HEK293 (cell line): Measurements from ENCODE around the gene ABHD12.
A peak's percentile ranks its signal among the peaks of the same experiment; 100 is the strongest.

Experiments
- CTCF ChIA-PET: fragments of 350-600 bp; formaldehyde crosslinking; extraction: SDS; loops from one replicate; lab custom pipeline; 2021; ENCODE audit warnings: antibody characterized with exemption; lab: Yijun Ruan, JAX
- POLR2A ChIA-PET: fragments of 300-600 bp; formaldehyde crosslinking; extraction: SDS; loops from one replicate; lab custom pipeline; 2020; ENCODE audit warnings: antibody characterized with exemption, inconsistent platforms; lab: Yijun Ruan, JAX
- H3K27ac ChIP-seq: fragments of 200-500 bp; sonication (Bioruptor generic); 2 replicates; pipeline ENCODE4 v1.5.1; 2014; ENCODE audit warnings: low read depth, low read length, control low read depth, inconsistent platforms; ENCODE audit errors: extremely low read depth
- H3K36me3 ChIP-seq, 2 experiments: fragments of 200-500 bp in 1 of 2; sonication (Bioruptor generic) in 1 of 2; 1 replicate in 1 of 2; 2 replicates in 1 of 2; pipeline ENCODE4 v1.5.1; 2014 to 2017; ENCODE audit warnings: inconsistent platforms in 2 of 2, low read length in 2 of 2; ENCODE audit not compliant: control insufficient read depth in 2 of 2, insufficient read depth in 1 of 2
- H3K4me1 ChIP-seq: fragments of 200-500 bp; sonication (Bioruptor generic); 2 replicates; pipeline ENCODE4 v1.5.1; 2014; ENCODE audit warnings: mild to moderate bottlenecking, low read length, inconsistent platforms; ENCODE audit not compliant: control insufficient read depth, insufficient read depth
- H3K4me3 ChIP-seq: 2 replicates; pipeline ENCODE4 v1.5.1; 2011; ENCODE audit warnings: low read depth, mild to moderate bottlenecking, control low read depth, low read length, moderate library complexity
- H3K9me3 ChIP-seq: fragments of 200-500 bp; sonication (Bioruptor generic); 2 replicates; pipeline ENCODE4 v1.5.1; 2014; ENCODE audit warnings: low read depth, low read length, inconsistent platforms; ENCODE audit not compliant: control insufficient read depth, insufficient read depth
- HOXC10 ChIP-seq: sonication (generic); formaldehyde crosslinking; IDR thresholded peaks from 2 replicates; pipeline ENCODE4 v1.8.1; 2023; ENCODE audit warnings: mild to moderate bottlenecking, missing genetic modification reagents
- MEIS1 ChIP-seq: sonication (generic); formaldehyde crosslinking; IDR thresholded peaks from 2 replicates; pipeline ENCODE4 v1.8.1; 2022; ENCODE audit warnings: missing genetic modification reagents, mild to moderate bottlenecking, borderline replicate concordance
- TCF7L2 ChIP-seq: IDR thresholded peaks from 2 replicates; pipeline ENCODE4 v1.6.1; 2011; ENCODE audit warnings: low read depth, mild to moderate bottlenecking, inconsistent platforms, low read length, moderate library complexity, borderline replicate concordance
- ZBTB21 ChIP-seq: fragments of 450-650 bp; formaldehyde crosslinking; IDR thresholded peaks from 2 replicates; pipeline ENCODE4 v1.5.1; 2017; ENCODE audit warnings: missing biosample characterization, missing genetic modification characterization
- ZEB2 ChIP-seq: fragments of 450-650 bp; formaldehyde crosslinking; IDR thresholded peaks from 2 replicates; pipeline ENCODE4 v1.5.1; 2016; ENCODE audit warnings: missing biosample characterization, missing genetic modification characterization
- ZFHX2 ChIP-seq: fragments of 450-650 bp; formaldehyde crosslinking; conservative IDR thresholded peaks from 2 replicates; pipeline ENCODE4 v1.5.1; 2016; ENCODE audit warnings: missing biosample characterization, missing genetic modification characterization
- ZFP3 ChIP-seq: fragments of 450-650 bp; formaldehyde crosslinking; IDR thresholded peaks from 2 replicates; pipeline ENCODE4 v1.5.1; 2016; ENCODE audit warnings: low read depth, missing biosample characterization, missing genetic modification characterization
- ZFP37 ChIP-seq: fragments of 450-650 bp; formaldehyde crosslinking; IDR thresholded peaks from 2 replicates; pipeline ENCODE4 v1.5.1; 2016; ENCODE audit warnings: missing biosample characterization, missing genetic modification characterization
- ZNF138 ChIP-seq: fragments of 450-650 bp; formaldehyde crosslinking; IDR thresholded peaks from 2 replicates; pipeline ENCODE4 v1.5.1; 2016; ENCODE audit warnings: missing biosample characterization, missing genetic modification characterization, borderline replicate concordance
- ZNF311 ChIP-seq: fragments of 450-650 bp; formaldehyde crosslinking; IDR thresholded peaks from 2 replicates; pipeline ENCODE4 v1.5.1; 2017; ENCODE audit warnings: missing biosample characterization, missing genetic modification characterization, borderline replicate concordance
- ZNF510 ChIP-seq: fragments of 450-650 bp; formaldehyde crosslinking; IDR thresholded peaks from 2 replicates; pipeline ENCODE4 v1.5.1; 2018; ENCODE audit warnings: mild to moderate bottlenecking, missing genetic modification characterization, missing biosample characterization; ENCODE audit not compliant: insufficient replicate concordance
- ZNF596 ChIP-seq: fragments of 450-650 bp; IDR thresholded peaks from 2 replicates; pipeline ENCODE4 v1.5.0; 2018; ENCODE audit warnings: missing biosample characterization, mild to moderate bottlenecking, missing genetic modification characterization, moderate library complexity
- ZNF600 ChIP-seq: fragments of 450-650 bp; formaldehyde crosslinking; IDR thresholded peaks from 2 replicates; pipeline ENCODE4 v1.5.1; 2016; ENCODE audit warnings: missing biosample characterization, missing genetic modification characterization
- ZNF76 ChIP-seq: fragments of 450-650 bp; formaldehyde crosslinking; IDR thresholded peaks from 2 replicates; pipeline ENCODE4; 2016; ENCODE audit warnings: low read depth, missing biosample characterization, missing genetic modification characterization, borderline replicate concordance
- ZSCAN30 ChIP-seq: fragments of 450-650 bp; IDR thresholded peaks from 2 replicates; pipeline ENCODE4 v1.5.1; 2018; ENCODE audit warnings: missing biosample characterization, mild to moderate bottlenecking, missing genetic modification characterization, moderate library complexity
- TF ChIP-seq, protein P1 (sequence below): fragments of 450-650 bp; formaldehyde crosslinking; IDR thresholded peaks from 2 replicates; pipeline ENCODE4 v1.5.1; 2017; ENCODE audit warnings: missing biosample characterization, missing genetic modification characterization
- TF ChIP-seq, protein P2 (sequence below): IDR thresholded peaks from 2 replicates; pipeline ENCODE4 v1.6.1; 2011; ENCODE audit warnings: mild to moderate bottlenecking, low read depth, low read length, borderline replicate concordance
- TF ChIP-seq, protein P3 (sequence below): fragments of 450-650 bp; formaldehyde crosslinking; IDR thresholded peaks from 2 replicates; pipeline ENCODE4 v1.5.1; 2016; ENCODE audit warnings: missing biosample characterization, missing genetic modification characterization
- TF ChIP-seq, protein P4 (sequence below): fragments of 450-650 bp; formaldehyde crosslinking; IDR thresholded peaks from 2 replicates; pipeline ENCODE4 v1.5.1; 2016; ENCODE audit warnings: missing biosample characterization, missing genetic modification characterization, low read depth

The ABHD12 gene

DNA sequence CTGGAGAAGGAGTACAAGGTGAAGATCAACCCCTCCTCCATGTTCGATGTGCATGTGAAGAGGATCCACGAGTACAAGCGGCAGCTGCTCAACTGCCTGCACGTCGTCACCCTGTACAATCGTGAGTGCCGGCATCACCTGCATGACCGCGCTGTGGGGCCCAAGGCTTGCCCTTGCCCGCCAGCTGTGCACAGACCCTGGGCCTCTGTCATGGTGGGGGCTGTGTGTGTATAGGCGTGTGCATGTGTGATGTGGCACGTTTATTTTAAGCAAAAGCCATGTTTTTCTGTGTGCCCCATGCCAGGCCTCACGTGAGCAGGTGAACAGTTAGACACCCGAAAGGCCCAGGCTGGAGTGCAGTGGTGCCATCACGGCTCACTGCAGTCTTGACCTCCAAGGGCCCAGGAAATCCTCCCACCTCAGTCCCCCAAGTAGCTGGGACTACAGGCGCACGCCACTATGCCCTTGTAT, 106.5 kb downstream of the ABHD12 start:
- TF ChIP-seq, protein P1, sequence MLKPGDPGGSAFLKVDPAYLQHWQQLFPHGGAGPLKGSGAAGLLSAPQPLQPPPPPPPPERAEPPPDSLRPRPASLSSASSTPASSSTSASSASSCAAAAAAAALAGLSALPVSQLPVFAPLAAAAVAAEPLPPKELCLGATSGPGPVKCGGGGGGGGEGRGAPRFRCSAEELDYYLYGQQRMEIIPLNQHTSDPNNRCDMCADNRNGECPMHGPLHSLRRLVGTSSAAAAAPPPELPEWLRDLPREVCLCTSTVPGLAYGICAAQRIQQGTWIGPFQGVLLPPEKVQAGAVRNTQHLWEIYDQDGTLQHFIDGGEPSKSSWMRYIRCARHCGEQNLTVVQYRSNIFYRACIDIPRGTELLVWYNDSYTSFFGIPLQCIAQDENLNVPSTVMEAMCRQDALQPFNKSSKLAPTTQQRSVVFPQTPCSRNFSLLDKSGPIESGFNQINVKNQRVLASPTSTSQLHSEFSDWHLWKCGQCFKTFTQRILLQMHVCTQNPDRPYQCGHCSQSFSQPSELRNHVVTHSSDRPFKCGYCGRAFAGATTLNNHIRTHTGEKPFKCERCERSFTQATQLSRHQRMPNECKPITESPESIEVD (tag by site-specific recombination), result no peak
- TF ChIP-seq ZNF76 (tag by site-specific recombination) (no peak), ZEB2 (tag by site-specific recombination) (no peak), ZNF311 (tag by site-specific recombination) (no peak), TCF7L2 (no peak), HOXC10 (CRISPR knock-in tag) (no peak), ZSCAN30 (tag by site-specific recombination) (no peak), MEIS1 (CRISPR knock-in tag) (no peak), ZNF138 (no peak), ZNF596 (no peak), ZBTB21 (tag by site-specific recombination) (no peak), ZNF510 (no peak), ZFHX2 (no peak), ZFP37 (tag by site-specific recombination) (no peak), ZFP3 (no peak)
- TF ChIP-seq, protein P2, sequence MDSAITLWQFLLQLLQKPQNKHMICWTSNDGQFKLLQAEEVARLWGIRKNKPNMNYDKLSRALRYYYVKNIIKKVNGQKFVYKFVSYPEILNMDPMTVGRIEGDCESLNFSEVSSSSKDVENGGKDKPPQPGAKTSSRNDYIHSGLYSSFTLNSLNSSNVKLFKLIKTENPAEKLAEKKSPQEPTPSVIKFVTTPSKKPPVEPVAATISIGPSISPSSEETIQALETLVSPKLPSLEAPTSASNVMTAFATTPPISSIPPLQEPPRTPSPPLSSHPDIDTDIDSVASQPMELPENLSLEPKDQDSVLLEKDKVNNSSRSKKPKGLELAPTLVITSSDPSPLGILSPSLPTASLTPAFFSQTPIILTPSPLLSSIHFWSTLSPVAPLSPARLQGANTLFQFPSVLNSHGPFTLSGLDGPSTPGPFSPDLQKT, result no peak
- TF ChIP-seq, protein P3, sequence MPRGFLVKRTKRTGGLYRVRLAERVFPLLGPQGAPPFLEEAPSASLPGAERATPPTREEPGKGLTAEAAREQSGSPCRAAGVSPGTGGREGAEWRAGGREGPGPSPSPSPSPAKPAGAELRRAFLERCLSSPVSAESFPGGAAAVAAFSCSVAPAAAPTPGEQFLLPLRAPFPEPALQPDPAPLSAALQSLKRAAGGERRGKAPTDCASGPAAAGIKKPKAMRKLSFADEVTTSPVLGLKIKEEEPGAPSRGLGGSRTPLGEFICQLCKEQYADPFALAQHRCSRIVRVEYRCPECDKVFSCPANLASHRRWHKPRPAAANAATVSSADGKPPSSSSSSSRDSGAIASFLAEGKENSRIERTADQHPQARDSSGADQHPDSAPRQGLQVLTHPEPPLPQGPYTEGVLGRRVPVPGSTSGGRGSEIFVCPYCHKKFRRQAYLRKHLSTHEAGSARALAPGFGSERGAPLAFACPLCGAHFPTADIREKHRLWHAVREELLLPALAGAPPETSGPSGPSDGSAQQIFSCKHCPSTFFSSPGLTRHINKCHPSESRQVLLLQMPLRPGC (tag by site-specific recombination), result no peak
- no peaks in the 10 kb centered on the region for H3K9me3 ChIP-seq
- H3K4me1 ChIP-seq, result no peaks in the 10 kb centered on the region
- H3K36me3 ChIP-seq, result peaks cover 0 to 90% of the 10 kb centered on the region in 2 experiments; a peak in 2 of 3 replicates
- POLR2A ChIA-PET, result no interaction called here
- H3K27ac ChIP-seq, result no peak overlapping the region
- CTCF ChIA-PET, result no interaction called here
- no peak overlapping the region for H3K4me3 ChIP-seq

DNA sequence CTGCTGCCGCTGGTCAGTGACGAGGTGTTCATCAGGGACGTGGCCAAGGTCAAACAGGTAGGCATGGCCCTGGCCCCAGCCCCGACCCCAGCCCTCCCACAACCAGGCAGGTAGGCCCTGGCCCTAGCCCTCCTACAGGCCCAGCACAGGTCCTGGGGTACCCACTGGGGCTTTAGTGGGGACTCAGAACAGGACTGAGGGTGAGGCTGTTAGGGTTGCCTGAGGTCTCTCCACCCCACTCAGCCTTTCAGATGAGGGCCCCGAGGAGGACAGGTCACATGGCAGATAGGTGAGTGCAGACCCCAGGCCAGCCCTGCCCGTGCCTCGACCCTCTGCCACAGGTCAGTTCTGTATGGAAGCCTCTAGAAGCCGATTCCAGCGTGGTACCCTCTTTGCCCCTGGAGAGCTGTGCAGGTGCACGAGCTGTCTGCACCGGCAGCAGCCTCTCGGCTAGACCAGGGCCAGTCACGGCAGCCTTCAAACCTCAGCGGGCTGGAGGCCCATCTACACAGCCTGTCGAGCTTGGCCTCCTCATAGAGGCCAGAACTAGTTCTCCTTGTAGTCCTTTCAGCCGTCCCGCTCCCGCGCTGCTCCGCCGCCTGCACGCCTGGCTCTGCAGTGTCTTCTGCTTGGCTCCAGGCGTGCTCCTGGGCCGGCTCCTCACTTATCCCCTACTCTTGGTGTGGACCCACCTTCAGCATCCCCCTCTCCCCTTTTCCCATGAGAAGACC, 107.2 kb downstream of the ABHD12 start:
- POLR2A ChIA-PET, result no interaction called here

More for the DNA sequence above, 107.2 kb downstream of the ABHD12 start:
- no peaks in the 10 kb centered on the region for H3K9me3 ChIP-seq
- H3K4me3 ChIP-seq, result no peak overlapping the region
- peaks cover 0 to 92% of the 10 kb centered on the region in 2 experiments; a peak in 2 of 3 replicates for H3K36me3 ChIP-seq
- no peak overlapping the region for H3K27ac ChIP-seq
- CTCF ChIA-PET, result interaction anchor here (0.6 kb wide), 1 partner anchor 116 kb away, joined by 3 read pairs; no protein-coding TSS in a partner anchor
- TF ChIP-seq, protein P4, sequence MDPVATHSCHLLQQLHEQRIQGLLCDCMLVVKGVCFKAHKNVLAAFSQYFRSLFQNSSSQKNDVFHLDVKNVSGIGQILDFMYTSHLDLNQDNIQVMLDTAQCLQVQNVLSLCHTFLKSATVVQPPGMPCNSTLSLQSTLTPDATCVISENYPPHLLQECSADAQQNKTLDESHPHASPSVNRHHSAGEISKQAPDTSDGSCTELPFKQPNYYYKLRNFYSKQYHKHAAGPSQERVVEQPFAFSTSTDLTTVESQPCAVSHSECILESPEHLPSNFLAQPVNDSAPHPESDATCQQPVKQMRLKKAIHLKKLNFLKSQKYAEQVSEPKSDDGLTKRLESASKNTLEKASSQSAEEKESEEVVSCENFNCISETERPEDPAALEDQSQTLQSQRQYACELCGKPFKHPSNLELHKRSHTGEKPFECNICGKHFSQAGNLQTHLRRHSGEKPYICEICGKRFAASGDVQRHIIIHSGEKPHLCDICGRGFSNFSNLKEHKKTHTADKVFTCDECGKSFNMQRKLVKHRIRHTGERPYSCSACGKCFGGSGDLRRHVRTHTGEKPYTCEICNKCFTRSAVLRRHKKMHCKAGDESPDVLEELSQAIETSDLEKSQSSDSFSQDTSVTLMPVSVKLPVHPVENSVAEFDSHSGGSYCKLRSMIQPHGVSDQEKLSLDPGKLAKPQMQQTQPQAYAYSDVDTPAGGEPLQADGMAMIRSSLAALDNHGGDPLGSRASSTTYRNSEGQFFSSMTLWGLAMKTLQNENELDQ (tag by site-specific recombination), result no peak
- TF ChIP-seq ZNF600 (tag by site-specific recombination), result peak; percentile 41; the same call in 1 of the 2 replicates
- H3K4me1 ChIP-seq, result no peaks in the 10 kb centered on the region
